K562 (cell line): Measurements from ENCODE around the gene PPP2R3B. TPM values are rescaled to one million over a fixed set of nuclear protein-coding genes. Genes with fewer than 3 reads are reported as not detected.

ENCODE experiments used
- KAT2B ChIP-seq: IDR thresholded peaks from one replicate; pipeline ENCODE4 v1.6.1; 2012; ENCODE audit warnings: low read depth, mild to moderate bottlenecking, control low read depth, inconsistent platforms, low read length, moderate library complexity
- NFIC ChIP-seq: fragments of 450-650 bp; IDR thresholded peaks from 2 replicates; pipeline ENCODE4 v1.6.1; 2017; ENCODE audit warnings: mild to moderate bottlenecking, inconsistent platforms
- NUFIP1 ChIP-seq: fragments of 450-650 bp; IDR thresholded peaks from 2 replicates; pipeline ENCODE4 v1.6.1; 2018; ENCODE audit not compliant: partially characterized antibody
- PHTF2 ChIP-seq: fragments of 250-450 bp; sonication (Bioruptor Pico); IDR thresholded peaks from 2 replicates; pipeline ENCODE4 v1.5.0; 2021; ENCODE audit warnings: mild to moderate bottlenecking
- SMC3 ChIP-seq: conservative IDR thresholded peaks from 2 replicates; pipeline ENCODE4 v1.6.1; 2011; ENCODE audit warnings: low read depth, low read length, improper control_type of control experiment; ENCODE audit not compliant: insufficient read depth
- STAT6 ChIP-seq: sonication (generic); formaldehyde crosslinking; IDR thresholded peaks from 2 replicates; pipeline ENCODE4 v1.8.1; 2023; ENCODE audit warnings: mild to moderate bottlenecking, missing genetic modification reagents
- ZFX ChIP-seq: sonication (generic); formaldehyde crosslinking; IDR thresholded peaks from 2 replicates; pipeline ENCODE4 v1.8.0; 2022; ENCODE audit warnings: mild to moderate bottlenecking, missing genetic modification reagents, moderate library complexity
- ZNF23 ChIP-seq: fragments of 250-450 bp; sonication (Bioruptor Pico); IDR thresholded peaks from 2 replicates; pipeline ENCODE4 v1.4.0; 2020; ENCODE audit warnings: mild to moderate bottlenecking
- ZNF253 ChIP-seq: fragments of 250-450 bp; sonication (Bioruptor Pico); conservative IDR thresholded peaks from 2 replicates; pipeline ENCODE4 v1.6.1; 2021; ENCODE audit warnings: mild to moderate bottlenecking
- polyA plus RNA-seq, 8 experiments: library from polyadenylated mRNA; depleted of rRNA in 4 of 8; stranded (reverse) in 5 of 8; unstranded in 3 of 8; fragments of >200 nt; fragmentation: Nextera tagmentation in 2 of 8; fragmentation: Illumina TruSeq in 1 of 8; extraction: Ambion mirVana in 2 of 8; extraction: Trizol in 1 of 8; gene quantifications; 2 replicates each; pipeline versions ENCODE4 v1.2.1 to v1.2.3, GENCODE V29; 2011 to 2014; ENCODE audit warnings: inconsistent platforms in 1 of 8, missing spikeins in 1 of 8
- total RNA-seq, 7 experiments: library from RNA; depleted of rRNA in 6 of 7; stranded (reverse); fragments of >200 nt in 6 of 7; fragmentation: Illumina TruSeq in 2 of 7; extraction: Trizol in 2 of 7; gene quantifications; 2 replicates each; pipeline versions ENCODE4 v1.2.1 to v1.2.3, GENCODE V29; 2011 to 2021; ENCODE audit warnings: low replicate concordance in 1 of 7
- TF ChIP-seq, protein P1 (sequence below): fragments of 450-650 bp; IDR thresholded peaks from 2 replicates; pipeline ENCODE4 v1.6.1; 2017; ENCODE audit warnings: mild to moderate bottlenecking, moderate library complexity

Gene PPP2R3B
- total and polyA plus RNA-seq, 9 of the 15 experiments (the other 6 are each of a cell fraction or from before 2014, with no cell fraction given) = 0.04 to 18.2 (median 8.2) TPM; not detected in 1

GRCh38 chrX:329291-329910, 57.3 kb downstream of the PPP2R3B start (continued):
- no peak for TF ChIP-seq STAT6 (CRISPR knock-in tag)
- TF ChIP-seq, protein P1, sequence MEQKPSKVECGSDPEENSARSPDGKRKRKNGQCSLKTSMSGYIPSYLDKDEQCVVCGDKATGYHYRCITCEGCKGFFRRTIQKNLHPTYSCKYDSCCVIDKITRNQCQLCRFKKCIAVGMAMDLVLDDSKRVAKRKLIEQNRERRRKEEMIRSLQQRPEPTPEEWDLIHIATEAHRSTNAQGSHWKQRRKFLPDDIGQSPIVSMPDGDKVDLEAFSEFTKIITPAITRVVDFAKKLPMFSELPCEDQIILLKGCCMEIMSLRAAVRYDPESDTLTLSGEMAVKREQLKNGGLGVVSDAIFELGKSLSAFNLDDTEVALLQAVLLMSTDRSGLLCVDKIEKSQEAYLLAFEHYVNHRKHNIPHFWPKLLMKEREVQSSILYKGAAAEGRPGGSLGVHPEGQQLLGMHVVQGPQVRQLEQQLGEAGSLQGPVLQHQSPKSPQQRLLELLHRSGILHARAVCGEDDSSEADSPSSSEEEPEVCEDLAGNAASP = no peak
- no peak for TF ChIP-seq NUFIP1
- no peak for TF ChIP-seq SMC3
- TF ChIP-seq ZNF253 (CRISPR knock-in tag) = no peak
- TF ChIP-seq ZFX = no peak
- no peak for TF ChIP-seq ZNF23
- no peak for TF ChIP-seq KAT2B
- TF ChIP-seq PHTF2 = no peak
- no peak for TF ChIP-seq NFIC
